Activated CD4-positive, alpha-beta T cell treated with anti-CD3 and anti-CD28 coated beads, Interleukin-2, amount 10 ng/mL, durations not matched to agents 24 days and 14 days (primary cell): ENCODE measurements around the gene LPCAT3. TPM values are rescaled to one million over a fixed set of nuclear protein-coding genes. Genes with fewer than 3 reads are reported as not detected.
"Not testable (repeated sequence)": the region's sequence is repeated elsewhere in the genome, so short reads cannot be mapped to it uniquely, and the experiment has no call there.

Experiments used
- DNase-seq: peaks from one replicate; pipeline ENCODE4 v3.0.0; 2022
- H3K27ac Mint-ChIP-seq: one replicate; pipeline ENCODE4 v1.8.0; 2022; ENCODE audit warnings: mild to moderate bottlenecking, mixed read lengths
- H3K27me3 Mint-ChIP-seq: one replicate; pipeline ENCODE4 v1.8.0; 2022; ENCODE audit warnings: mixed read lengths
- H3K36me3 Mint-ChIP-seq: one replicate; pipeline ENCODE4 v1.8.0; 2022; ENCODE audit warnings: low read depth, mild to moderate bottlenecking, mixed read lengths
- H3K4me1 Mint-ChIP-seq: one replicate; pipeline ENCODE4 v1.8.0; 2021; ENCODE audit warnings: mixed read lengths
- H3K4me3 Mint-ChIP-seq: one replicate; pipeline ENCODE4 v1.8.0; 2022; ENCODE audit warnings: mild to moderate bottlenecking, moderate library complexity, mixed read lengths
- H3K9me3 Mint-ChIP-seq: one replicate; pipeline ENCODE4 v1.8.0; 2021; ENCODE audit warnings: mixed read lengths
- intact Hi-C: fragments of 100-400 bp; cut with micrococcal nuclease; formaldehyde crosslinking; loops from one replicate; pipeline ENCODE4 v1.15.1; 2023
- total RNA-seq: library from RNA; stranded (reverse); gene quantifications from 2 replicates; pipeline ENCODE4 v1.2.3, GENCODE V29; 2022

The LPCAT3 gene, protein sequence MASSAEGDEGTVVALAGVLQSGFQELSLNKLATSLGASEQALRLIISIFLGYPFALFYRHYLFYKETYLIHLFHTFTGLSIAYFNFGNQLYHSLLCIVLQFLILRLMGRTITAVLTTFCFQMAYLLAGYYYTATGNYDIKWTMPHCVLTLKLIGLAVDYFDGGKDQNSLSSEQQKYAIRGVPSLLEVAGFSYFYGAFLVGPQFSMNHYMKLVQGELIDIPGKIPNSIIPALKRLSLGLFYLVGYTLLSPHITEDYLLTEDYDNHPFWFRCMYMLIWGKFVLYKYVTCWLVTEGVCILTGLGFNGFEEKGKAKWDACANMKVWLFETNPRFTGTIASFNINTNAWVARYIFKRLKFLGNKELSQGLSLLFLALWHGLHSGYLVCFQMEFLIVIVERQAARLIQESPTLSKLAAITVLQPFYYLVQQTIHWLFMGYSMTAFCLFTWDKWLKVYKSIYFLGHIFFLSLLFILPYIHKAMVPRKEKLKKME
- total RNA-seq = 29.2 and 29.5 TPM in 2 replicates

GRCh38 chr12:7018350-7019042, at the start of gene LPCAT3:
Gene LPCAT3, minus strand, starts transcription at chr12:7018476. Its CDS starts 52 bp downstream, at chr12:7018424.
- Mint-ChIP-seq H3K27me3 (no peaks in the 10 kb centered on the region), H3K9me3 (no peaks in the 10 kb centered on the region)

GRCh38 chr12:7067096-7067495, 48.8 kb upstream of the LPCAT3 start:
- H3K27me3 Mint-ChIP-seq = peaks cover 15% of the 10 kb centered on the region
- no peak overlapping the region for H3K27ac Mint-ChIP-seq
- H3K4me1 Mint-ChIP-seq = no peaks in the 10 kb centered on the region
- no peak overlapping the region for H3K4me3 Mint-ChIP-seq
- H3K9me3 Mint-ChIP-seq = no peaks in the 10 kb centered on the region
- DNase-seq = no peak
- intact Hi-C loops = no loop called here
- H3K36me3 Mint-ChIP-seq = no peaks in the 10 kb centered on the region

More at GRCh38 chr12:7018350-7019042, at the start of gene LPCAT3:
- peak within 1 kb of the TSS; percentile 90 for H3K4me3 Mint-ChIP-seq
- peaks cover 28% of the 10 kb centered on the region for H3K4me1 Mint-ChIP-seq
- DNase-seq = peak; percentile 100
- H3K27ac Mint-ChIP-seq = peak within 1 kb of the TSS; percentile 91
- peaks cover 6% of the 10 kb centered on the region for H3K36me3 Mint-ChIP-seq
- intact Hi-C loops = loop anchor here (1.0 to 5.0 kb wide), 8 partner anchors 48 to 169 kb away; partner anchors contain the start of genes C12orf57, C1R, CLSTN3 and EMG1

DNA sequence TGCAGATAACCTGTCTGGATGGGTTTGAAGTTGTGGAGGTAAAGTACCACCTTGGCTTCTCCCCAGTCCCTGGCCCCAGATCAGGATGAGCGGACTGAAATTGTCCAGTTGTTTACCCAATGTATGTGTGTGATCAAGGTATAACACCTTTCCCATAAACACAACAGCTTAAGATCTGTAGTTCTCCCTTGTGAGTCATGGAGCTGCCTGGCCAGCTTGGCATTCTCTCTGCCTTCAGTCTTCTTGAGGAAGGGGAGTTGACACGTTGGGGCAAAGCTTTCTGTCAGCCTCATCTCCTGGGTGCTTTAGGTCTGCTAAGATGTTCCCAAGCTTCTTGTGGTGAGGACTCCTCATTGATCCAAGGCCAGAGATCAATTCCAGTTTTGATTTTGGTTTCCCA, 48.3 kb upstream of the LPCAT3 start:
- Mint-ChIP-seq H3K4me1 (no peaks in the 10 kb centered on the region), H3K4me3 (no peak overlapping the region), H3K9me3 (no peaks in the 10 kb centered on the region), H3K27ac (no peak overlapping the region), H3K27me3 (peaks cover 10% of the 10 kb centered on the region), H3K36me3 (no peaks in the 10 kb centered on the region)
- intact Hi-C loops = no loop called here
- no peak for DNase-seq

DNA sequence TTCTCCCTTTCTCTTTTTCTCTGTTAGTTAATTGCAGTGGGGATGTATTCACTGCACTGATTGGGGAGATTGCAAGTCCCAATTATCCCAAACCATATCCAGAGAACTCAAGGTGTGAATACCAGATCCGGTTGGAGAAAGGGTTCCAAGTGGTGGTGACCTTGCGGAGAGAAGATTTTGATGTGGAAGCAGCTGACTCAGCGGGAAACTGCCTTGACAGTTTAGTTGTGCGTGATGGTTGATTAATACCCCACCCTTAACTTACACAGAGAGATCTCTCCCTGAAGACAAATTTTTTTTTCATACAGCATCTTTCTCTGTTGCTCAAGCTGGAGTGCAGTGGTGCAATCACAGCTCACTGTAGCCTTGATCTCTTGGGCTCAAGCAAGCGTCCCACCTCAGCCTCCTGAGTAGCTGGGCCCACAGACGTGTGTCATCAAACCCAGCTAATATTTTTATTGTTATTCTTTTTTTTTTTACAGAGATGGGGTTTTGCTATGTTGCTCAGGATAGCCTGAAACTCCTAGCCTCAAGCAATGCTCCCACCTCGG, 46.9 kb upstream of the LPCAT3 start:
- Mint-ChIP-seq H3K4me1 (no peaks in the 10 kb centered on the region), H3K27me3 (peaks cover 9% of the 10 kb centered on the region), H3K27ac (no peak overlapping the region), H3K36me3 (no peaks in the 10 kb centered on the region), H3K9me3 (no peaks in the 10 kb centered on the region), H3K4me3 (no peak overlapping the region)
- no peak for DNase-seq
- intact Hi-C loops = no loop called here

DNA sequence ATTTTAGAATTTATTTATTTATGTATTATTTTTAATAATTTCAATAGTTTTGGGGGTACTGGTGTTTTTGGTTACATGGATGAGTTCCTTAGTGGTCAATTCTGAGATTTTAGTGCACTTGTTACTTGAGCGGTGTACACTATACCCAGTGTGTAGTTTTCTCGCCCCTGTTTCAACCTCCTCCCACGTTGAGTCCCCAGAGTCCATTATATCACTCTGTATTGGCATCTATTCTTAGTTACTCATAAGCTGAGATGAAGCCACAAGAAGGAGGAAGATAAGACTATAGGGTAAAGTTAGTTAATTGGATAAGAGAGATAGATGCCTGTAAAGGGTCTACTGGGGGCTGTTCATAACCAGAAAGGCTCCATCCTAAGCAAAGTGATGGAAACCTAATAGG, 46.2 kb upstream of the LPCAT3 start:
- H3K4me1 Mint-ChIP-seq = no peaks in the 10 kb centered on the region
- intact Hi-C loops = no loop called here
- H3K9me3 Mint-ChIP-seq = no peaks in the 10 kb centered on the region
- DNase-seq = no peak
- H3K4me3 Mint-ChIP-seq = no peak overlapping the region
- H3K27me3 Mint-ChIP-seq = peaks cover 9% of the 10 kb centered on the region
- H3K36me3 Mint-ChIP-seq = no peaks in the 10 kb centered on the region
- no peak overlapping the region for H3K27ac Mint-ChIP-seq

- Mint-ChIP-seq H3K27me3 (peaks cover 16% of the 10 kb centered on the region), H3K9me3 (no peaks in the 10 kb centered on the region), H3K27ac (no peak overlapping the region), H3K36me3 (no peaks in the 10 kb centered on the region), H3K4me3 (no peak overlapping the region), H3K4me1 (no peaks in the 10 kb centered on the region)
- DNase-seq = no peak
- intact Hi-C loops = no loop called here
Observed at GRCh38 chr12:7061596-7061995, 43.3 kb upstream of the LPCAT3 start.

GRCh38 chr12:7061138-7061537, 42.9 kb upstream of the LPCAT3 start:
- intact Hi-C loops = no loop called here

GRCh38 chr12:7060353-7060954, 42.2 kb upstream of the LPCAT3 start, which contains the start of gene C1S:
Gene C1S, plus strand, starts transcription at chr12:7060718. Its CDS starts 1,195 bp downstream, at chr12:7061913.
- no peaks in the 10 kb centered on the region for H3K36me3 Mint-ChIP-seq
- H3K4me1 Mint-ChIP-seq = no peaks in the 10 kb centered on the region
- no peak within 1 kb of the TSS for H3K4me3 Mint-ChIP-seq
- H3K27me3 Mint-ChIP-seq = peaks cover 19% of the 10 kb centered on the region
- H3K27ac Mint-ChIP-seq = no peak within 1 kb of the TSS
- intact Hi-C loops = no loop called here
- no peak for DNase-seq
- H3K9me3 Mint-ChIP-seq = no peaks in the 10 kb centered on the region

More at GRCh38 chr12:7061138-7061537, 42.9 kb upstream of the LPCAT3 start:
- Mint-ChIP-seq H3K27me3 (peaks cover 19% of the 10 kb centered on the region), H3K36me3 (no peaks in the 10 kb centered on the region), H3K4me1 (no peaks in the 10 kb centered on the region), H3K27ac (no peak overlapping the region), H3K9me3 (no peaks in the 10 kb centered on the region), H3K4me3 (no peak overlapping the region)
- no peak for DNase-seq

DNA sequence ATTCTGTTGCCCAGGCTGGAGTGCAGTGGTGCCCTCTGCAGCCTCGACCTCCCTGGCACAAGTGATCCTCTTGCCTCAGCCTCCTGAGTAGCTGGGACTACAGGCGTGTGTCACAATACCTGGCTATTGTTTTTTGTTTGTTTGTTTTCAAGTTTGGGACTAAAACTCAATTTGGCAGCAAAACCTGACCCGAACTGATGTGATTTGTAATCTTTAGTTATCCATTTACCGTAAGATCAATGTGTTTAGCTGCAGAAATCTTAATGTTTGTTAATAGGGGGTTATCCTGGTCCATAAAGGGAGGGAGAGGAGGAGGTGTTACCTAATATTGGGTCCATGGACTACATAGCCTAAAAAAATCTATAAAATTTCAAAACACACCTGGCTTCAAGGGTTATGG, 41.5 kb upstream of the LPCAT3 start:
- no peaks in the 10 kb centered on the region for H3K36me3 Mint-ChIP-seq
- no peaks in the 10 kb centered on the region for H3K4me1 Mint-ChIP-seq
- no peaks in the 10 kb centered on the region for H3K9me3 Mint-ChIP-seq
- intact Hi-C loops = no loop called here
- H3K4me3 Mint-ChIP-seq = no peak overlapping the region
- no peak overlapping the region for H3K27ac Mint-ChIP-seq
- H3K27me3 Mint-ChIP-seq = peaks cover 25% of the 10 kb centered on the region
- no peak for DNase-seq

- H3K4me1 Mint-ChIP-seq = no peaks in the 10 kb centered on the region
- intact Hi-C loops = no loop called here
- H3K36me3 Mint-ChIP-seq = no peaks in the 10 kb centered on the region
- peaks cover 28% of the 10 kb centered on the region for H3K27me3 Mint-ChIP-seq
- no peak for DNase-seq
- no peaks in the 10 kb centered on the region for H3K9me3 Mint-ChIP-seq
- no peak overlapping the region for H3K4me3 Mint-ChIP-seq
- H3K27ac Mint-ChIP-seq = no peak overlapping the region
Observed at GRCh38 chr12:7058850-7059395, 40.6 kb upstream of the LPCAT3 start.

DNA sequence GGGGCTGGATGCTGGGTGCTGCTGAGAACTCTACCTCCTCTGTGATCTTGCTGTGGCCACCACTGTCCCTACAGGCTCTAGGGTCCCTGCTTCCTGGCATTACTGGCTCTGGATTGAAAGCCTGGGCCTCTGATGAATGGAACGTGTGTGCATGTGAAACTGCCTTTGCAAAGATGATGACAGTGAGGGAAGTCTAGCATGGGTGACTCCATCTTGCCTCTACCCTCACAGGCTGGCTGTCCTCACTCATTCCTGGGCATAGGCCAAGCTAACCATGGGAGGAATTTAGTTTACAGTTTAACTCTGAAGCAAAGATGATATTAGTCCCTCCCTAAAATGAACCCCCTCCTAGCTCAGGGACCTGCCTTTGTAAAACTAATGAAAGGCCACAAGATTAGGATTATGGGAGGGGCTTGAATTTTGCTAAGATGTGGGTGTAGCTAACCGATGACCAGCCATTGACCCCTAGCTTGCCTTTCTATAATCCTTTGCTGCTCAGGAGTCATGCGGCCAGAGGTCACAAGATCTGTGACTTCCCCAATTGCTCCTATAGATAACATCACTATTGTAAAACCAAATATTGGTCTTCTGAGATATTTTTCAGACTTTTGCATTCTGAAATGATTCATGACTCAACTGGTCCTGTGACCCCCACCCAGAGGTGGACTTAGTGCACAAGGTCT, 40.0 kb upstream of the LPCAT3 start:
- H3K36me3 Mint-ChIP-seq = no peaks in the 10 kb centered on the region
- no peaks in the 10 kb centered on the region for H3K4me1 Mint-ChIP-seq
- no peak overlapping the region for H3K4me3 Mint-ChIP-seq
- no peak for DNase-seq
- intact Hi-C loops = no loop called here
- H3K27me3 Mint-ChIP-seq = peaks cover 30% of the 10 kb centered on the region
- no peak overlapping the region for H3K27ac Mint-ChIP-seq
- H3K9me3 Mint-ChIP-seq = no peaks in the 10 kb centered on the region

DNA sequence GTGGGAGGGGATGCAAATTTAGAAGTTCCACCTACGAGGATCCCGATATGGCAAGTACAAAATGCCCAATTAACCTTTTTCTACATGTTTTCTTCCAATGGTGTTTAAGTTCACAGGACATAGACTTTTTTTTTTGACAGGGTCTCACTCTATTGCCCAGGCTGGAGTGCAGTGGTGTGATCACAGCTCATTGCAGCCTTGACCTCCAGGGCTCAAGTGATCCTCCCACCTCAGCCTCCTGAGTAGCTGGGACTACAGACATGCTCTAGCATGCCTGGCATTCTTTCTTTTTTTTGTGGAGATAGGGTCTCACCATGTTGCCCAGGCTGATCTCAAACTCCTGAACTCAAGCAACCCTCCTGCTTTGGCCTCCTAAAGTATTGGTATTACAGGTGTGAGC, 37.5 kb upstream of the LPCAT3 start:
- intact Hi-C loops, H3K36me3 Mint-ChIP-seq: not testable (repeated sequence)
- peaks cover 49% of the 10 kb centered on the region for H3K27me3 Mint-ChIP-seq

DNA sequence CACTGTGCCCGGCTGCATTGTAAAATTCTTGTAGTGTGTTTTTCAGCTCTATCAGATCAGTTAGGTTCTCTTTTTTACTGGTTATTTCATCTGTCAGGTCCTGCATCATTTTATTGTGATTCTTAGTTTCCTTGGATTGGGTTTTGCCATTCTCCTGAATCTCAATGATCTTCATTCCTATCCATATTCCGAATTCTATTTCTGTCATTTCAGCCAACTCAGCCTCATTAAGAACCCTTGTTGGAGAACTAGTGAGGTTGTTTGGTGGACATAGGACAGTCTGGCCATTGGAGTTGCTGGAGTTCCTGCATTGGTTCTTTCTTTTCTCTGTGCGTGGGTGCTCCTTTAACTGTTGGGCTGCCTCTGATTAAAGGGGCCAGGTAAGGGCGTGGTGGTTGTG, 36.6 kb upstream of the LPCAT3 start:
- no peak overlapping the region for H3K27ac Mint-ChIP-seq
- no peaks in the 10 kb centered on the region for H3K9me3 Mint-ChIP-seq
- H3K27me3 Mint-ChIP-seq = peaks cover 53% of the 10 kb centered on the region
- H3K36me3 Mint-ChIP-seq = no peaks in the 10 kb centered on the region
- H3K4me1 Mint-ChIP-seq = no peaks in the 10 kb centered on the region
- intact Hi-C loops = no loop called here
- no peak overlapping the region for H3K4me3 Mint-ChIP-seq
- no peak for DNase-seq

More for the DNA sequence above, 37.5 kb upstream of the LPCAT3 start:
- H3K4me1 Mint-ChIP-seq, DNase-seq, H3K4me3 Mint-ChIP-seq, H3K27ac Mint-ChIP-seq, H3K9me3 Mint-ChIP-seq: not testable (repeated sequence)
